Measurements from ENCODE around the gene MIPEP. TPM values are rescaled to one million over a fixed set of nuclear protein-coding genes. Genes with fewer than 3 reads are reported as not detected.
"Not testable (repeated sequence)": the region's sequence is repeated elsewhere in the genome, so short reads cannot be mapped to it uniquely, and the experiment has no call there.

Gene MIPEP
- total RNA-seq, 1 donor from 2014 or later: 45.1 TPM

- no peak for DNase-seq
- ATAC-seq (ENCODE audit: poor library complexity): no peak
- intact Hi-C loops (cut with DNase I): no loop called here
Observed at GRCh38 chr13:23765531-23765930, 123.7 kb downstream of the MIPEP start.

DNA sequence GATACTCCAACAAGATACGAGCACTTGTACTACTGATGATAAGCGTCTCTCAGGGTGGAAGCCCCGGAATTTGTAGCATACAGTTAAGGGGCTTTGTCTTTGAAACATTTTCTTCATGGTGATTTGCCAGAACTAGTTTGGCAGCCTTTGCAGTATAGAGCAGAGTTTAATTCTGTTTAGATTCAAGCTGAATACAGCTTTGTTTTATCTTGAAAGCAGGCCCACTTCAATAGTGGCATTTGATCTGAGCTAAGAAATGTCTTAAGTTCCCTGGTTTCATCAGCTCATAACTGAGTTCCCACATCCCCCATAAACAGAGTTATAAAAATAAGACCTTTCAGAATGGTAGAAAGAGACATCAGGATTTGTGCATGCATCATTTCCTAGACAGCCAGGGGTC is 125.9 kb downstream of the MIPEP start:
- intact Hi-C loops (cut with DNase I): no loop called here
- no peak for DNase-seq
- ATAC-seq (ENCODE audit: poor library complexity): no peak

DNA sequence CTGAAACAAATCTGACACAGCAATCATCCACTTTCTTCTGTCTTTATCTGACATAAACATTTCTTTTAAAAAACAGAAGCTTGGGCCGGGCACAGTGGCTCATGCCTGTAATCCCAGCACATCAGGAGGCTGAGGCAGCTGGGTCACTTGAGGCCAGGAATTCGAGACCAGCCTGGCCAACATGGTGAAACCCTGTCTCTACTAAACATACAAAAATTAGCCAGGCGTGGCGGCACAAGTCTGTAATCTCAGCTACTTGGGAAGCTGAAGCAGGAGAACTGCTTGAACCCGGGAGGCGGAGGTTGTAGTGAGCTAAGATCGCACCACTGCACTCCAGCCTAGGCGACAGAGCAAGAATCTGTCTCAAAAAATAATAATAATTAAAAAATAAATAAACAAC is 127.4 kb downstream of the MIPEP start:
- DNase-seq; intact Hi-C loops (cut with DNase I); ATAC-seq (ENCODE audit: poor library complexity): not testable (repeated sequence)

DNA sequence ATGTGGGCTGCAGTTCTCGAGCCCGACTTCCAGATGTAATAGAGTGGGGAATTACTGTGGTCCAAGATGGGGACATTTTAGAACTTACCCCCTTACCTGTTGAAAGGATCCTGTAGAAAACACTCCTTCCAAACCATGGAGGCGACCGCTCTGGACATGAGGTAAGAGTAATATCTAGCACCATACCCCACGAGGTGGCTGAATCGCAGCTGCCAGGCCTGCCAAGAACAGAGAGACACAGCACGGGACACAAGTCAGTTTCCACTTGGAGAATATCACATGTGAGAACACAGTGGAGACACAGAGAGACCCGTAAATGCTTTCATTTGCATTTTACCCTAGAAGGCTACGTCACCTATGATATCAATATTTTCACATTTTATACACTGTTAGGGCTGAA is 129.2 kb downstream of the MIPEP start:
- intact Hi-C loops (cut with DNase I): no loop called here
- DNase-seq (no peak), ATAC-seq (ENCODE audit: poor library complexity) (peak; percentile 77)

DNA sequence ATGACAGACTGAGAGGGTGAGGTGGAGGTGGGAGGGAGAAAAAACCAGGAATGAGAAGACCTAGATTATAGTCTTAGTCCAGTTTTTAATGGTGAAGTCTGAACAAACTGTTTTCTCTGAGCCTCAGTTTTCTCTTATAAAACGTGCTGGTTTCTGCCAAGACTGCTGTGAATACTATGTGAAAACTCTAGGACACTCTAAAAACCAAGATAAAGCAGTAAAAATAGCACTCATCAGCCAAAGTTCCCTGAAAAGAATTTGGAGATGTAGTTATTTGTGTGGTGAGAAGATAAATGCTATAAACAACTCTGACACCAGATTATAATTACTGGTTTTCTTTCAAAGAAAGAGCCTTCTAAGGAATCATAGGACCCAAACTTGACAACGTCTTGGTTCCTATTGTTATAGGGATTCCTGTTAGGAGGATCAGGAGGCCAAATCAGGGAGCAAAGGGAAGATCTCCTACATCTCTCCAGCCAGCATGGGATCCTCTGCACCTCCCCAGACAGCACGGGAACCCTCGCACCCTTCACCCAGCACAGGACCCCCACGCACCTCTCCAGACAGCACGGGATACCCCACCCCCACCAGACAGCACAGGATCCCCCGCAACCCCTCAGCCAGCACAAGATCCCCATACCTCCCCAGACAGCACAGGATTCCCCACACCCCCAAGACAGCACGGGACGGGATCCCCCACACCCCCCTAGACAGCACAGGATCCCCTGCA is 130.2 kb downstream of the MIPEP start:
- intact Hi-C loops (cut with DNase I): no loop called here
- peak; percentile 32 for ATAC-seq (ENCODE audit: poor library complexity)
- no peak for DNase-seq

DNA sequence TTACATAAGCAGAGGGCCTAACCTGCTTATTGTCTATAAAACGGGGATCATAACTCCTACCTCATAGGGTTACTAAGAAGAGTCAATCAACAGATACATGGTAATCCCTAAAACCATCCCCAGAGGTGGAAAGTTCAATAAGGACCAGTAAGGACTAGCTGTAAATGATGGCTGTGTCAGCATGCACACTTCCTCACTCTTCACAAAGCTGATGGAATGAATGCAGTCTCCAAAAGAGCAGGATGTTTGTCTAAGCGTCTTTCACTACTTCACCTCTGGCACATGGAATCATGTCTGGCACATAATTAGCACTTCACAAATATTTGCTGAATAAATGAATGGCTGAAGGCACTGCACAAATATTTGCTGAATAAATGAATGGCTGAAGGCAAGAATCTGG is 134.2 kb downstream of the MIPEP start:
- no peak for DNase-seq
- no peak for ATAC-seq (ENCODE audit: poor library complexity)
- intact Hi-C loops (cut with DNase I): no loop called here

GRCh38 chr13:23754506-23754905 is 134.7 kb downstream of the MIPEP start:
- intact Hi-C loops (cut with DNase I): no loop called here
- ATAC-seq (ENCODE audit: poor library complexity) (no peak), DNase-seq (no peak)

DNA sequence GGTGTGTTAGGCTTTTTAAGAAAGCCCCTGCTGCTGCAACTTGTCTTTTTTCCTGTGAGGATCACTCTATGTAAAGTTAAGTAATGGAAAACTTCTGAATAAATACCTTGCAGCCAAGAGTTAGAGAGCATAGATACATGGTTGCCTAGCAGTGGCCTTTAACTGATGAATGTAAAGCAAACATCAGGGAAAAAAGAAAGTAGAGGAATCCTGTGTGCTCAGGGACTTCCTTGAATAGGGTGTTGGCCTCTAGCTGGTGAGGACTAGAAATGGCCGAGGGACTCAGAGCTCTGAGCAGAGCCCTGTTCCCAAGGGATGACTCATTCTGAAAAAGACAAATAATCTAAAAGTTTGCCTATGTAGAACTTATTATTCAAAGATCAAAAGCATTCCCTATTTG is 135.7 kb downstream of the MIPEP start:
- intact Hi-C loops (cut with DNase I): no loop called here
- ATAC-seq (ENCODE audit: poor library complexity) (no peak), DNase-seq (no peak)

DNA sequence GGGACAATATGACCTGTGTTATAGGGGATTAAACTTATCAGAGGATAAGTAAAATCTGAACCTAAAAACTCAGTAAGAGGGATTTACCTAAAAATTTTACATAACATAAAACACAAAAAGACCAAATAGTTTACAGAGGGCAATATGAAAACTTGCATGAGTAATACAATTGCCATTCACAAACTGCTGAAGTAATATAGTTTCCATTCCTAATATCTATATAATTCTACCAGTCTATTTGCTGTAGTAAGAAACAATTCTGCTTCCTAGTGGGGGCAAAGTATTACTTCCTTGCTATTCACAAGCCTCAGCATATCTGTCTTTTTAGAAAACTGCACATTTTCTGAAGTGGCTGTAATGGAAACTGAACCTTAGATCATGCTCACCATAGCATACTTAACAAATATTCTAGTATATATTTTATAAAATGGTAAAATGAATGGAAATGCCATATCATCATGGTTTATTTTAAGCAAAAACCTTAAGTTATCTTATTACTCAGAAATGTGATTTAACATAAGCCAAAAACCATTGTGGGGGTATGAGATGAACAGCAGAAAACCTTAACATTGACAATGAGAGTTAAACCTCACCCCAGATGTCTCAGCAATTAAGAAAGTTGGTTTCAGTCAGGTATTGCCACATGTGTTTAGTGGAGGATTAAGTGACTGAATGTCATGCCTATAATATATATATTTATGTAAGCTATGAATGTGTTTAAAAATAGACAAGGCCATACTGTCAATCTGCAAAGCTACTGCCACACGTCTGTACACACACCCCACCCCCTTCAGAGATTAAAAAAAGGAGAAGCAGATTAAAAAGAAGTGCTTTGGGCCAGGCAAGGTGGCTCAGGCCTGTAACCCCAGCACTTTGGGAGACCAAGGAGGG is 136.8 kb downstream of the MIPEP start:
- no peak for DNase-seq
- ATAC-seq (ENCODE audit: poor library complexity): no peak
- intact Hi-C loops (cut with DNase I): no loop called here

GRCh38 chr13:23751195-23751594 is 138.0 kb downstream of the MIPEP start:
- DNase-seq (no peak), ATAC-seq (ENCODE audit: poor library complexity) (no peak)
- intact Hi-C loops (cut with DNase I): no loop called here

- ATAC-seq (ENCODE audit: poor library complexity) (no peak), DNase-seq (no peak)
- intact Hi-C loops (cut with DNase I): no loop called here
Observed at GRCh38 chr13:23750383-23751121, 138.6 kb downstream of the MIPEP start.

GRCh38 chr13:23749288-23749873 is 139.8 kb downstream of the MIPEP start:
- no peak for ATAC-seq (ENCODE audit: poor library complexity)
- no peak for DNase-seq
- intact Hi-C loops (cut with DNase I): no loop called here

- intact Hi-C loops (cut with DNase I): no loop called here
- DNase-seq (no peak), ATAC-seq (ENCODE audit: poor library complexity) (no peak)
Observed at GRCh38 chr13:23748109-23748990, 140.8 kb downstream of the MIPEP start.

GRCh38 chr13:23746141-23746540 is 143.1 kb downstream of the MIPEP start:
- DNase-seq; intact Hi-C loops (cut with DNase I); ATAC-seq (ENCODE audit: poor library complexity): not testable (repeated sequence)

DNA sequence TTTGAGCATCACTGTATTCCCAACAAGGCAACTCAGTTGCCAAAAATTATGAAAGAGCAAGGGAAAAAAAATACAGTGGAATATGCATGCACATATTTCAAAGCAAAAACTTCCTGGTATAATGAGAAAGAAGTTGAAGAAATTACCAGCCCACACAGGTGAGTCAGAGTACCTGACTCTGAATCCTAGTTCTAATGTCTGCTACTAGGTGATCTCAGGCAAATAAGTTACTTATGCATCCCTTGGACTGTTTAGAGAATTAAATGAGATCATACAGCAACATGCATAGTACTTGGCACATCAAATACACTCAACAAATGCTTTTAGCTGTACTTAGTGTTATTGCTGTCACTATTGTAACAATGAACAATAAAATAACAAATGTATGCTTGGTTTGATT is 144.9 kb downstream of the MIPEP start:
- DNase-seq: no peak
- intact Hi-C loops (cut with DNase I): no loop called here
- no peak for ATAC-seq (ENCODE audit: poor library complexity)

- no peak for DNase-seq
- intact Hi-C loops (cut with DNase I): no loop called here
- no peak for ATAC-seq (ENCODE audit: poor library complexity)
Observed at GRCh38 chr13:23743278-23744076, 145.7 kb downstream of the MIPEP start.

DNA sequence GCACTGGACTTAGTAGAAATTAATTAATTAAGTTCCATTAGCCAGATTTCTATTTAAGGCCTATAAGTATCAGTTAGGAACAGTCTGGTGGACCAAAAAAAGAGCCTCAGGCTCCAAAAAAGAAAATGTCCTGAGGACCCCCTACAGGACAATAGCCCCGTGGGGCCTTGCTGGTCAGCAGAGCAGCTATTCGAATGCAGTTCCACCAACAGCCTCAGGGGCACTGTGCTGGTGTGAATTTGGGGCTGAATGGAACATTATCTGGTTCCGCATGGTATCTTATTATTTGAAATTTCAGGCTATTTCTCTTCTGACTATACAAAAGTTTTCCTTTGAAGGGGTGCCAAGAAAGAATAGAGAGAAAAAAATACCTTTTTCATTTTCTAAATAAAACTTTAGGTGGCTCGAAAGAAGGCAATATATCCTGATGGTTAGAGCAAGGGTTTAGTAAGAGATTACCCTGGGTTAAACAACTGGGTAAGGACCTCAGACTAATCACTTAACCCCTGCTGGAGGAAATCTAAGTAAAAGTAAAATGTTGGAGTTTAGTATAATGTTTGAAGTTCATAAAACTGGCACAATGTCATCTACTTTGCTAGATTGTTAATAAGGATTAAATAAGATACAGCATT is 147.2 kb downstream of the MIPEP start:
- intact Hi-C loops (cut with DNase I): no loop called here
- DNase-seq: no peak
- no peak for ATAC-seq (ENCODE audit: poor library complexity)

All from Right ventricle myocardium superior (tissue), 1 donor.